HCT116 (cell line): ENCODE data around the gene VTI1A. TPM values are rescaled to one million over a fixed set of nuclear protein-coding genes. Genes with fewer than 3 reads are reported as not detected.

Experiments used
- ATAC-seq: fragments of 200-7000 bp; cut with Tn5 transposase; 2 replicates; pipeline ENCODE4 v1.9.1; 2020; ENCODE audit warnings: mild to moderate bottlenecking, moderate library complexity
- BruUV-seq: library from RNA; stranded (reverse); fragments of 400-500 nt; replicated peaks from 2 replicates; lab custom pipeline; 2021; lab: Mats Ljungman, UMichigan
- CTCF ChIA-PET: fragments of 300-600 bp; sonication (Branson Sonifier 250); formaldehyde crosslinking; loops from one replicate; lab custom pipeline; 2021; ENCODE audit warnings: antibody characterized with exemption; lab: Charles Lee
- POLR2A ChIA-PET: fragments of 300-600, 350-600 bp; sonication (Branson Sonifier 250); formaldehyde crosslinking; loops from one replicate; lab custom pipeline; 2021; ENCODE audit warnings: antibody characterized with exemption; lab: Charles Lee
- RAD21 ChIA-PET, 2 experiments: fragments of 300-600 bp; sonication (Branson Sonifier 250); formaldehyde crosslinking; loops; one replicate each; lab custom pipeline; 2023; ENCODE audit warnings: low total read pairs in 2 of 2; ENCODE audit not compliant: uncharacterized antibody in 2 of 2, unreplicated experiment in 2 of 2, low non-redundant PET in 1 of 2; lab: Charles Lee
- DNase-seq: peaks from one replicate; pipeline ENCODE4 v3.0.0-alpha.2; 2010; ENCODE audit warnings: low read depth, low spot score
- H2AFZ ChIP-seq: fragments of 200-600 bp; shearing (Covaris generic), sonication (generic); 2 replicates; pipeline ENCODE4 v1.6.1; 2017; ENCODE audit warnings: low read depth, mixed run types, mixed read lengths, antibody characterized with exemption, low read length; ENCODE audit not compliant: poor library complexity, severe bottlenecking
- H3K27ac ChIP-seq: 2 replicates; pipeline ENCODE4 v1.5.1; 2012; ENCODE audit warnings: low read depth, low read length
- H3K27me3 ChIP-seq: fragments of 200-600 bp; sonication (generic); 2 replicates; pipeline ENCODE4 v1.6.1; 2016; ENCODE audit warnings: mixed run types, low read length, mixed read lengths; ENCODE audit not compliant: insufficient read depth
- H3K36me3 ChIP-seq, 2 experiments: fragments of 200-500 bp in 1 of 2; fragments of 200-600 bp in 1 of 2; sonication (Bioruptor generic) in 1 of 2; sonication (generic) in 1 of 2; 2 replicates each; pipeline versions ENCODE4 v1.5.1 to v1.6.1; 2014 to 2016; ENCODE audit warnings: low read length in 2 of 2, inconsistent platforms in 1 of 2, mixed read lengths in 1 of 2, mixed run types in 1 of 2; ENCODE audit not compliant: insufficient read depth in 2 of 2, control insufficient read depth in 1 of 2
- H3K4me1 ChIP-seq, 2 experiments: fragments of 200-600 bp in 1 of 2; sonication (generic) in 1 of 2; 2 replicates each; pipeline versions ENCODE4 v1.5.1 to v1.6.1; 2012 to 2017; ENCODE audit warnings: low read length in 2 of 2, inconsistent platforms in 1 of 2, mild to moderate bottlenecking in 1 of 2, mixed read lengths in 1 of 2, mixed run types in 1 of 2, moderate library complexity in 1 of 2; ENCODE audit not compliant: insufficient read depth in 2 of 2, control insufficient read depth in 1 of 2
- H3K4me2 ChIP-seq: fragments of 200-600 bp; sonication (generic); 2 replicates; pipeline ENCODE4 v1.6.1; 2017; ENCODE audit warnings: mixed run types, low read length, mixed read lengths
- H3K4me3 ChIP-seq, 2 experiments: fragments of 200-600 bp in 1 of 2; sonication (generic) in 1 of 2; replicated peaks in 1 of 2; 2 replicates each; pipeline ENCODE4 v1.5.1; 2011 to 2016; ENCODE audit warnings: low read length in 2 of 2, control low read depth in 1 of 2, low read depth in 1 of 2, mild to moderate bottlenecking in 1 of 2, mixed read lengths in 1 of 2, mixed run types in 1 of 2
- H3K79me2 ChIP-seq: fragments of 200-600 bp; sonication (generic); 2 replicates; pipeline ENCODE4 v1.6.1; 2017; ENCODE audit warnings: mild to moderate bottlenecking, mixed run types, low read length, moderate library complexity, mixed read lengths; ENCODE audit not compliant: insufficient read depth
- H3K9ac ChIP-seq: fragments of 200-600 bp; sonication (generic); 2 replicates; pipeline ENCODE4 v1.6.1; 2016; ENCODE audit warnings: low read length, mixed read lengths
- H3K9me2 ChIP-seq: fragments of 200-600 bp; sonication (generic), shearing (Covaris generic); 2 replicates; pipeline ENCODE4 v1.6.1; 2017; ENCODE audit warnings: mixed run types, mild to moderate bottlenecking, moderate library complexity; ENCODE audit not compliant: insufficient read depth
- H3K9me3 ChIP-seq, 2 experiments: fragments of 200-500 bp in 1 of 2; fragments of 200-600 bp in 1 of 2; sonication (Bioruptor generic) in 1 of 2; sonication (generic) in 1 of 2; 2 replicates each; pipeline ENCODE4 v1.6.1; 2014 to 2017; ENCODE audit warnings: low read length in 2 of 2, mixed read lengths in 2 of 2, inconsistent platforms in 1 of 2, low read depth in 1 of 2, mild to moderate bottlenecking in 1 of 2, mixed run types in 1 of 2, moderate library complexity in 1 of 2; ENCODE audit not compliant: control insufficient read depth in 1 of 2, insufficient read depth in 1 of 2
- H4K20me1 ChIP-seq: fragments of 200-600 bp; sonication (generic), shearing (Covaris generic); 2 replicates; pipeline ENCODE4 v1.6.1; 2017; ENCODE audit warnings: mixed run types, mild to moderate bottlenecking, moderate library complexity; ENCODE audit not compliant: insufficient read depth
- ATF3 ChIP-seq: IDR thresholded peaks from 2 replicates; pipeline ENCODE4 v1.6.1; 2012
- CTCF ChIP-seq, 3 experiments: fragments of 200-600 bp in 1 of 3; sonication (generic) in 1 of 3; IDR thresholded peaks in 2 of 3; conservative IDR thresholded peaks in 1 of 3; 2 replicates each; pipeline ENCODE4 v1.5.1; 2012 to 2017; ENCODE audit warnings: low read depth in 2 of 3, low read length in 2 of 3, antibody characterized with exemption in 1 of 3, borderline replicate concordance in 1 of 3, control low read depth in 1 of 3, mild to moderate bottlenecking in 1 of 3, mixed read lengths in 1 of 3, mixed run types in 1 of 3, moderate library complexity in 1 of 3; ENCODE audit not compliant: insufficient read depth in 1 of 3
- ELF1 ChIP-seq: IDR thresholded peaks from 2 replicates; pipeline ENCODE4 v1.6.1; 2012; ENCODE audit warnings: low read depth, borderline replicate concordance
- EZH2 ChIP-seq: fragments of 200-600 bp; sonication (generic); IDR thresholded peaks from 2 replicates; pipeline ENCODE4 v1.6.1; 2017; ENCODE audit warnings: antibody characterized with exemption, mixed run types
- FOSL1 ChIP-seq: IDR thresholded peaks from 2 replicates; pipeline ENCODE4 v1.6.1; 2012; ENCODE audit warnings: low read depth
- JUND ChIP-seq: IDR thresholded peaks from 2 replicates; pipeline ENCODE4 v1.6.1; 2012
- MAX ChIP-seq: IDR thresholded peaks from 2 replicates; pipeline ENCODE4 v1.6.1; 2012
- RAD21 ChIP-seq: IDR thresholded peaks from 2 replicates; pipeline ENCODE4 v1.6.1; 2012; ENCODE audit warnings: low read depth, mild to moderate bottlenecking
- REST ChIP-seq: IDR thresholded peaks from 2 replicates; pipeline ENCODE4 v1.6.1; 2012; ENCODE audit warnings: low read depth
- SIN3A ChIP-seq: IDR thresholded peaks from 2 replicates; pipeline ENCODE4 v1.6.1; 2012; ENCODE audit warnings: low read depth
- SRF ChIP-seq: IDR thresholded peaks from 2 replicates; pipeline ENCODE4 v1.6.1; 2012; ENCODE audit warnings: low read depth
- TCF7L2 ChIP-seq: IDR thresholded peaks from 2 replicates; pipeline ENCODE4 v1.7.0; 2011; ENCODE audit warnings: borderline replicate concordance, inconsistent platforms; ENCODE audit not compliant: insufficient read depth, insufficient read length; ENCODE audit errors: extremely low read depth
- YY1 ChIP-seq: IDR thresholded peaks from 2 replicates; pipeline ENCODE4 v1.6.1; 2011; ENCODE audit warnings: low read length, low read depth, moderate library complexity, mild to moderate bottlenecking; ENCODE audit not compliant: insufficient replicate concordance; ENCODE audit errors: extremely low read depth
- ZBTB33 ChIP-seq: IDR thresholded peaks from 2 replicates; pipeline ENCODE4 v1.6.1; 2011; ENCODE audit warnings: mild to moderate bottlenecking, low read length, moderate library complexity; ENCODE audit not compliant: insufficient replicate concordance; ENCODE audit errors: extremely low read depth
- ZFX ChIP-seq: fragments of 450-650 bp; IDR thresholded peaks from 2 replicates; pipeline ENCODE4 v1.6.1; 2017
- ZNF274 ChIP-seq: fragments of 200-500 bp; sonication (Bioruptor generic); IDR thresholded peaks from 2 replicates; pipeline ENCODE4 v1.6.1; 2014; ENCODE audit warnings: mild to moderate bottlenecking, low read depth, low read length, inconsistent platforms
- intact Hi-C: fragments of 100-400 bp; cut with micrococcal nuclease; formaldehyde crosslinking; loops from 2 replicates; pipeline ENCODE4 v1.10.0; 2022
- total RNA-seq: library from RNA; stranded (reverse); gene quantifications from one replicate; pipeline ENCODE4 v1.2.1, GENCODE V29; 2021; ENCODE audit not compliant: unreplicated experiment

The VTI1A gene
- total RNA-seq, 1 experiment from 2014 or later, result 80.7 TPM

- Histone ChIP-seq H3K4me1 (peaks cover 42 to 50% of the 10 kb centered on the region in 2 experiments), H3K4me3 (no peak overlapping the region), H3K27ac (no peak overlapping the region), H3K9me3 (no peaks in the 10 kb centered on the region), H3K79me2 (no peaks in the 10 kb centered on the region; the same call in 1 of the 2 replicates), H2AFZ (no peak overlapping the region), H4K20me1 (no peaks in the 10 kb centered on the region), H3K4me2 (no peak overlapping the region), H3K27me3 (no peaks in the 10 kb centered on the region), H3K36me3 (peaks cover 0 to 7% of the 10 kb centered on the region in 2 experiments; a peak in 1 of 4 replicates), H3K9me2 (no peaks in the 10 kb centered on the region), H3K9ac (no peak overlapping the region)
- ChIA-PET CTCF (no interaction called here), RAD21 (no interaction called here), POLR2A (no interaction called here)
- intact Hi-C loops, result no loop called here
- TF ChIP-seq JUND (no peak), ZBTB33 (no peak), ATF3 (no peak), YY1 (no peak), CTCF (IDR thresholded peaks at IDR 0.05 in 2 of 3, conservative IDR thresholded peaks at IDR 0.05 in 1 of 3; ENCODE audit: borderline replicate concordance in 1 of 3, insufficient read depth in 1 of 3, low read depth in 2 of 3, low read length in 2 of 3) (no peak), ZFX (no peak), SRF (no peak), ZNF274 (no peak), TCF7L2 (no peak), SIN3A (no peak), EZH2 (no peak), RAD21 (no peak), FOSL1 (no peak), MAX (no peak), REST (no peak), ELF1 (no peak)
- no peak for ATAC-seq
- no peak for DNase-seq
- BruUV-seq, result no TSS peak
These were observed 291.9 kb downstream of the VTI1A start for GRCh38 chr10:112738606-112739591.
